ENCODE results near the gene CCDC187.

GRCh38 chr9:136329636-136330405, 25.9 kb upstream of the CCDC187 start:
- TF ChIP-seq CTCF (IDR thresholded peaks at IDR 0.05) = no peak
- no peak for TF ChIP-seq POLR2A (IDR thresholded peaks at IDR 0.05)

Data from transverse colon (tissue), 3 donors.